OCI-LY7 (cell line): ENCODE measurements around the gene NFATC2. TPM values are rescaled to one million over a fixed set of nuclear protein-coding genes. Genes with fewer than 3 reads are reported as not detected.

Experiments used
- BruUV-seq: library from RNA; stranded (reverse); fragments of 400-500 nt; replicated peaks from 2 replicates; lab custom pipeline; 2021; lab: Mats Ljungman, UMichigan
- CTCF ChIA-PET: fragments of 300-600 bp; sonication (Branson Sonifier 250); formaldehyde crosslinking; loops from one replicate; lab custom pipeline; 2022; ENCODE audit warnings: antibody characterized with exemption; ENCODE audit not compliant: unreplicated experiment; lab: Charles Lee
- POLR2A ChIA-PET: fragments of 300-600 bp; sonication (Branson Sonifier 250); formaldehyde crosslinking; loops from one replicate; lab custom pipeline; 2022; ENCODE audit warnings: antibody characterized with exemption; lab: Charles Lee
- DNase-seq: peaks from one replicate; pipeline ENCODE4 v3.0.0-alpha.2; 2015; ENCODE audit warnings: low spot score
- H2AFZ ChIP-seq: fragments of 200-600 bp; sonication (generic), shearing (Covaris generic); 2 replicates; pipeline ENCODE4 v1.6.1; 2014; ENCODE audit warnings: mild to moderate bottlenecking, antibody characterized with exemption, low read length, moderate library complexity
- H3K27ac ChIP-seq: fragments of 200-600 bp; sonication (generic); 2 replicates; pipeline ENCODE4 v1.5.1; 2014; ENCODE audit warnings: mixed run types, low read depth, mild to moderate bottlenecking, moderate library complexity, low read length, inconsistent platforms; ENCODE audit not compliant: poor library complexity, severe bottlenecking
- H3K36me3 ChIP-seq: fragments of 200-600 bp; sonication (generic); 2 replicates; pipeline ENCODE4 v1.6.1; 2014; ENCODE audit warnings: mild to moderate bottlenecking, antibody characterized with exemption, low read length, moderate library complexity, mixed read lengths; ENCODE audit not compliant: insufficient read depth
- H3K4me1 ChIP-seq: fragments of 200-600 bp; sonication (generic); 2 replicates; pipeline ENCODE4 v1.5.1; 2014; ENCODE audit warnings: mild to moderate bottlenecking, low read length; ENCODE audit not compliant: insufficient read depth, poor library complexity, severe bottlenecking
- H3K4me2 ChIP-seq: fragments of 200-600 bp; sonication (generic); 2 replicates; pipeline ENCODE4 v1.6.1; 2014; ENCODE audit warnings: mild to moderate bottlenecking, low read length
- H3K4me3 ChIP-seq: fragments of 200-600 bp; sonication (generic); 2 replicates; pipeline ENCODE4 v1.5.1; 2014; ENCODE audit warnings: mild to moderate bottlenecking, low read depth, low read length; ENCODE audit not compliant: poor library complexity, severe bottlenecking
- H3K79me2 ChIP-seq: fragments of 200-600 bp; sonication (generic); 2 replicates; pipeline ENCODE4 v1.6.1; 2016; ENCODE audit warnings: low read depth, mild to moderate bottlenecking, low read length, moderate library complexity, mixed read lengths; ENCODE audit not compliant: insufficient read depth
- H3K9me2 ChIP-seq: fragments of 200-600 bp; sonication (generic); 2 replicates; pipeline ENCODE4 v1.6.1; 2016; ENCODE audit warnings: mild to moderate bottlenecking, low read length, mixed read lengths; ENCODE audit not compliant: insufficient read depth
- H3K9me3 ChIP-seq: fragments of 200-600 bp; sonication (generic); 2 replicates; pipeline ENCODE4 v1.6.1; 2014; ENCODE audit warnings: mild to moderate bottlenecking, mixed run types, low read length, mixed read lengths
- H4K20me1 ChIP-seq: fragments of 200-600 bp; sonication (generic); 2 replicates; pipeline ENCODE4 v1.6.1; 2014; ENCODE audit warnings: mild to moderate bottlenecking, antibody characterized with exemption, low read length, moderate library complexity, mixed read lengths; ENCODE audit not compliant: insufficient read depth
- EZH2phosphoT487 ChIP-seq: fragments of 200-600 bp; sonication (generic); IDR thresholded peaks from 2 replicates; pipeline ENCODE4 v1.6.1; 2018; ENCODE audit warnings: low read depth, borderline replicate concordance, mild to moderate bottlenecking, mixed run types, antibody characterized with exemption, low read length, moderate library complexity, mixed read lengths
- intact Hi-C: fragments of 100-400 bp; cut with micrococcal nuclease; formaldehyde crosslinking; loops from one replicate; pipeline ENCODE4 v1.10.0; 2022; ENCODE audit not compliant: unreplicated experiment
- total RNA-seq, 2 experiments: library from RNA; depleted of rRNA in 1 of 2; stranded (reverse); fragments of >200 nt in 1 of 2; shearing (Covaris generic) in 1 of 2; gene quantifications; 2 replicates each; pipeline ENCODE4 v1.2.3, GENCODE V29; 2014 to 2022
- TF ChIP-seq, protein P1 (sequence below): fragments of 200-600 bp; sonication (generic); conservative IDR thresholded peaks from 2 replicates; pipeline ENCODE4 v1.5.1; 2014; ENCODE audit warnings: mild to moderate bottlenecking, antibody characterized with exemption, low read length, moderate library complexity, mixed read lengths

NFATC2 gene
- total RNA-seq, 2 experiments from 2014 or later = 12.5 to 43.8 TPM

GRCh38 chr20:51514836-51515235 is 27.7 kb downstream of the NFATC2 start:
- H3K4me3 ChIP-seq = no peak overlapping the region
- TF ChIP-seq, protein P1, sequence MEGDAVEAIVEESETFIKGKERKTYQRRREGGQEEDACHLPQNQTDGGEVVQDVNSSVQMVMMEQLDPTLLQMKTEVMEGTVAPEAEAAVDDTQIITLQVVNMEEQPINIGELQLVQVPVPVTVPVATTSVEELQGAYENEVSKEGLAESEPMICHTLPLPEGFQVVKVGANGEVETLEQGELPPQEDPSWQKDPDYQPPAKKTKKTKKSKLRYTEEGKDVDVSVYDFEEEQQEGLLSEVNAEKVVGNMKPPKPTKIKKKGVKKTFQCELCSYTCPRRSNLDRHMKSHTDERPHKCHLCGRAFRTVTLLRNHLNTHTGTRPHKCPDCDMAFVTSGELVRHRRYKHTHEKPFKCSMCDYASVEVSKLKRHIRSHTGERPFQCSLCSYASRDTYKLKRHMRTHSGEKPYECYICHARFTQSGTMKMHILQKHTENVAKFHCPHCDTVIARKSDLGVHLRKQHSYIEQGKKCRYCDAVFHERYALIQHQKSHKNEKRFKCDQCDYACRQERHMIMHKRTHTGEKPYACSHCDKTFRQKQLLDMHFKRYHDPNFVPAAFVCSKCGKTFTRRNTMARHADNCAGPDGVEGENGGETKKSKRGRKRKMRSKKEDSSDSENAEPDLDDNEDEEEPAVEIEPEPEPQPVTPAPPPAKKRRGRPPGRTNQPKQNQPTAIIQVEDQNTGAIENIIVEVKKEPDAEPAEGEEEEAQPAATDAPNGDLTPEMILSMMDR = no peak
- no peak for TF ChIP-seq EZH2phosphoT487
- H3K27ac ChIP-seq = no peak overlapping the region
- no TSS peak for BruUV-seq
- no peak overlapping the region for H3K4me2 ChIP-seq
- peaks cover 16% of the 10 kb centered on the region; the same call in 1 of the 2 replicates for H3K79me2 ChIP-seq
- ChIA-PET POLR2A (no interaction called here), CTCF (no interaction called here)
- no peak overlapping the region for H2AFZ ChIP-seq
- peaks cover 97% of the 10 kb centered on the region for H3K36me3 ChIP-seq
- intact Hi-C loops = no loop called here
- H3K4me1 ChIP-seq = peaks cover 36% of the 10 kb centered on the region
- H3K9me3 ChIP-seq = no peaks in the 10 kb centered on the region
- no peaks in the 10 kb centered on the region for H3K9me2 ChIP-seq
- H4K20me1 ChIP-seq = no peaks in the 10 kb centered on the region
- DNase-seq = no peak

GRCh38 chr20:51514249-51514648 is 28.3 kb downstream of the NFATC2 start:
- intact Hi-C loops = no loop called here
- H3K79me2 ChIP-seq = peaks cover 14% of the 10 kb centered on the region; the same call in 1 of the 2 replicates
- H3K36me3 ChIP-seq = peaks cover 98% of the 10 kb centered on the region
- no TSS peak for BruUV-seq
- H3K9me2 ChIP-seq = no peaks in the 10 kb centered on the region
- H3K4me2 ChIP-seq = no peak overlapping the region
- no peak for DNase-seq
- H3K4me1 ChIP-seq = peaks cover 35% of the 10 kb centered on the region
- no peak overlapping the region for H3K4me3 ChIP-seq
- TF ChIP-seq EZH2phosphoT487 = no peak
- TF ChIP-seq, protein P1 = no peak
- CTCF ChIA-PET = interaction anchor here (0.6 kb wide), 1 partner anchor 13 kb away, joined by 3 read pairs; no protein-coding TSS in a partner anchor
- POLR2A ChIA-PET = interaction anchor here (1.0 kb wide), 1 partner anchor 12 kb away, joined by 4 read pairs; no protein-coding TSS in a partner anchor
- H4K20me1 ChIP-seq = no peaks in the 10 kb centered on the region
- H2AFZ ChIP-seq = no peak overlapping the region
- H3K9me3 ChIP-seq = no peaks in the 10 kb centered on the region
- H3K27ac ChIP-seq = no peak overlapping the region

GRCh38 chr20:51513545-51513944 is 29.0 kb downstream of the NFATC2 start:
- Histone ChIP-seq H3K9me3 (no peaks in the 10 kb centered on the region), H2AFZ (no peak overlapping the region), H3K9me2 (no peaks in the 10 kb centered on the region), H4K20me1 (no peaks in the 10 kb centered on the region), H3K79me2 (peaks cover 14% of the 10 kb centered on the region; the same call in 1 of the 2 replicates), H3K4me2 (no peak overlapping the region), H3K4me1 (peaks cover 28% of the 10 kb centered on the region), H3K4me3 (no peak overlapping the region), H3K36me3 (peaks cover 94% of the 10 kb centered on the region), H3K27ac (no peak overlapping the region)
- no peak for DNase-seq
- intact Hi-C loops = no loop called here
- POLR2A ChIA-PET = interaction anchor here (0.9 to 1.0 kb wide), 2 partner anchors 9 to 13 kb away, joined by 3 to 4 read pairs; no protein-coding TSS in a partner anchor
- TF ChIP-seq EZH2phosphoT487 = no peak
- TF ChIP-seq, protein P1 = no peak
- no TSS peak for BruUV-seq
- CTCF ChIA-PET = interaction anchor here (0.6 kb wide), 2 partner anchors 11 to 14 kb away, joined by 3 read pairs; no protein-coding TSS in a partner anchor
